22Rv1 (cell line): ENCODE measurements around the gene CPXM1.

ENCODE experiments used
- CTCF ChIP-seq: fragments of 450-650 bp; IDR thresholded peaks from 2 replicates; pipeline ENCODE4 v1.5.1; 2017; ENCODE audit warnings: mild to moderate bottlenecking
- ZFX ChIP-seq: fragments of 450-650 bp; IDR thresholded peaks from 2 replicates; pipeline ENCODE4 v1.6.1; 2017; ENCODE audit warnings: antibody characterized with exemption, borderline replicate concordance

GRCh38 chr20:2760297-2760951, 40.0 kb downstream of the CPXM1 start:
- TF ChIP-seq CTCF (no peak), ZFX (no peak)
